Neuronal stem cell (in vitro differentiated cells): Measurements from ENCODE around the gene FAM98B.

Source experiments
- DNase-seq: peaks from one replicate; pipeline ENCODE4 v3.0.0-alpha.2; 2013; ENCODE audit warnings: low spot score
- H2AFZ ChIP-seq: one replicate; pipeline ENCODE4 v1.6.1; 2013; ENCODE audit warnings: mild to moderate bottlenecking, low read length, inconsistent platforms
- H2AK5ac ChIP-seq: 2 replicates; pipeline ENCODE4 v1.6.1; 2013; ENCODE audit warnings: low read depth, mild to moderate bottlenecking, inconsistent platforms, low read length, moderate library complexity, mixed read lengths
- H2BK120ac ChIP-seq: 2 replicates; pipeline ENCODE4 v1.6.1; 2013; ENCODE audit warnings: low read depth, mild to moderate bottlenecking, inconsistent platforms, low read length, moderate library complexity, mixed read lengths
- H2BK12ac ChIP-seq: one replicate; pipeline ENCODE4 v1.6.1; 2013; ENCODE audit warnings: low read length, inconsistent platforms
- H2BK15ac ChIP-seq: 2 replicates; pipeline ENCODE4 v1.6.1; 2013; ENCODE audit warnings: mild to moderate bottlenecking, low read length, inconsistent platforms, mixed read lengths
- H2BK5ac ChIP-seq: one replicate; pipeline ENCODE4 v1.6.1; 2013; ENCODE audit warnings: inconsistent platforms, mild to moderate bottlenecking, low read length, moderate library complexity
- H3K14ac ChIP-seq: one replicate; pipeline ENCODE4 v1.6.1; 2013; ENCODE audit warnings: low read length, inconsistent platforms
- H3K18ac ChIP-seq: 2 replicates; pipeline ENCODE4 v1.6.1; 2013; ENCODE audit warnings: low read length, inconsistent platforms
- H3K23ac ChIP-seq: 2 replicates; pipeline ENCODE4 v1.6.1; 2013; ENCODE audit warnings: low read depth, mild to moderate bottlenecking, mixed read lengths, low read length, inconsistent platforms; ENCODE audit not compliant: poor library complexity
- H3K27ac ChIP-seq: replicated peaks from 3 replicates; pipeline ENCODE4 v1.5.1; 2013; ENCODE audit warnings: low read length, inconsistent platforms
- H3K27me3 ChIP-seq, 3 experiments: 2 replicates each; pipeline ENCODE4 v1.6.1; 2013; ENCODE audit warnings: low read length in 3 of 3, mild to moderate bottlenecking in 2 of 3, inconsistent platforms in 1 of 3, low read depth in 1 of 3, mixed read lengths in 1 of 3, moderate library complexity in 1 of 3; ENCODE audit not compliant: control insufficient read depth in 3 of 3, insufficient read depth in 3 of 3
- H3K36me3 ChIP-seq, 2 donors: replicated peaks in 1 of 2; 2 replicates each; pipeline ENCODE4 v1.6.1; 2013; ENCODE audit warnings: low read length in 2 of 2; ENCODE audit not compliant: control insufficient read depth in 2 of 2, insufficient read depth in 2 of 2
- H3K4ac ChIP-seq: 2 replicates; pipeline ENCODE4 v1.6.1; 2013; ENCODE audit warnings: inconsistent platforms, mild to moderate bottlenecking, low read length, moderate library complexity
- H3K4me1 ChIP-seq, 2 donors: 1 replicate in 1 of 2; 2 replicates in 1 of 2; pipeline ENCODE4 v1.6.1; 2013; ENCODE audit warnings: low read length in 2 of 2, low read depth in 1 of 2; ENCODE audit not compliant: control insufficient read depth in 2 of 2, insufficient read depth in 1 of 2
- H3K4me2 ChIP-seq: one replicate; pipeline ENCODE4 v1.6.1; 2013; ENCODE audit warnings: mild to moderate bottlenecking, low read length, inconsistent platforms; ENCODE audit not compliant: insufficient read depth, poor library complexity, severe bottlenecking
- H3K4me3 ChIP-seq, 2 donors: 2 replicates each; pipeline ENCODE4 v1.5.1; 2013; ENCODE audit warnings: low read length in 2 of 2, mild to moderate bottlenecking in 2 of 2, inconsistent platforms in 1 of 2, moderate library complexity in 1 of 2
- H3K79me1 ChIP-seq: one replicate; pipeline ENCODE4 v1.6.1; 2013; ENCODE audit warnings: low read depth, mild to moderate bottlenecking, inconsistent platforms, low read length, moderate library complexity
- H3K9ac ChIP-seq: one replicate; pipeline ENCODE4 v1.6.1; 2013; ENCODE audit warnings: mild to moderate bottlenecking, low read depth, low read length, inconsistent platforms; ENCODE audit not compliant: poor library complexity
- H3K9me3 ChIP-seq, 2 donors: replicated peaks in 1 of 2; 2 replicates each; pipeline versions ENCODE3 to v1.6.1; 2013; ENCODE audit warnings: low read length in 2 of 2, mild to moderate bottlenecking in 2 of 2, inconsistent platforms in 1 of 2, low read depth in 1 of 2, mixed read lengths in 1 of 2, moderate library complexity in 1 of 2; ENCODE audit not compliant: control insufficient read depth in 2 of 2, insufficient read depth in 1 of 2
- H4K8ac ChIP-seq: one replicate; pipeline ENCODE4 v1.6.1; 2013; ENCODE audit warnings: low read depth, mild to moderate bottlenecking, inconsistent platforms, low read length, moderate library complexity
- H4K91ac ChIP-seq: one replicate; pipeline ENCODE4 v1.6.1; 2013; ENCODE audit warnings: low read length, low read depth, mild to moderate bottlenecking, inconsistent platforms; ENCODE audit not compliant: poor library complexity
- WGBS, 2 donors: extraction: QIAGEN DNeasy Blood & Tissue Kit; methylation state at CpG; one replicate each; pipeline ENCODE4 v1.1.7; 2013; ENCODE audit warnings: missing lambda C conversion rate in 2 of 2, mixed read lengths in 1 of 2; ENCODE audit not compliant: insufficient read length in 2 of 2, insufficient replicate concordance in 1 of 2; ENCODE audit errors: extremely low coverage in 2 of 2; 5-methylcytosine and 5-hydroxymethylcytosine counted together

The FAM98B gene

DNA sequence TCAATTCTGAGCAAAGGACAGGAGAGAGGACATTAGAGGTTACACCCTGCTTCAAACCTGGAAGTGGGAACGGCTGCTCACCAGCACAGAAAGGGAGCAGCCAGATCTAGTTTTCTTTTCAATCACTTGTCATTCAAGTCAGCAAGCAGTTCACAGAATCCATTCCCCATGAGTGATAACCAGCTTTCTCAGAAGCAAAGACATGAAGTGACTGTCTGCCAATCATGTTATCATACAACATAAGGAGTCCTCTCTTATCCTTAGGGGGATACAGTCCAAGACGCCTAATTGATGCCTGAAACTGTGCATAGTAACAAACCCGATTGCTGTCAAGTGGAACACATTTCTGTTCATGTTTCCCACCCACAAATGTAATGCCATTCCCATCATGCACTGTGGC, 54.7 kb downstream of the FAM98B start:
- Histone ChIP-seq H3K27ac (no peak overlapping the region), H3K9me3 (no peaks in the 10 kb centered on the region), H3K79me1 (no peaks in the 10 kb centered on the region), H2AFZ (no peak overlapping the region), H3K4me1 (peaks cover 0 to 5% of the 10 kb centered on the region in 2 donors), H2BK5ac (no peak overlapping the region), H2BK15ac (no peak overlapping the region), H3K14ac (no peak overlapping the region), H3K23ac (no peak overlapping the region), H3K9ac (no peak overlapping the region), H2AK5ac (no peak overlapping the region), H4K8ac (no peak overlapping the region), H3K4me3 (no peak overlapping the region), H3K18ac (no peak overlapping the region), H2BK120ac (no peak overlapping the region), H2BK12ac (no peak overlapping the region), H4K91ac (no peak overlapping the region), H3K4ac (no peak overlapping the region), H3K27me3 (no peaks in the 10 kb centered on the region), H3K4me2 (no peak overlapping the region), H3K36me3 (no peaks in the 10 kb centered on the region)
- no CpG with 5 or more reads among the region's 3 CpGs for WGBS, 2 donors
- no peak for DNase-seq

DNA sequence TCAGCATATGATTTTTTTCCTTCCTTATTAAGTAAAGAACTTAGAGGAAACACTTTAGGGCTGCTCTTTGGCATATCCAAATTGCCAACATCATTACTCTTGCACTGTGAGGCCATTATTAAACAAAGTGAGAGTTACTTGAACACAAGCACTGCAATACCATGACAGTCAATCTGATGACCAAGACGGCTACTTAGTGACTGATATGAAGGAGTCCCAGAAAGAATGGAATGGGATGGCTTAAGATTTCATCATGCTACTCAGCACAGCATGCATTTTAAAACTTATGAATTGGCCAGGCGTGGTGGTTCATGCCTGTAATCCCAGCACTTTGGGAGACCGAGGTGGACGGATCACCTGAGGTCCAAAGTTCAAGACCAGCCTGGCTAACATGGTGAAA, 55.2 kb downstream of the FAM98B start:
- H4K91ac ChIP-seq = no peak overlapping the region
- H3K14ac ChIP-seq = no peak overlapping the region
- H3K23ac ChIP-seq = no peak overlapping the region
- no peaks in the 10 kb centered on the region for H3K36me3 ChIP-seq
- H3K27me3 ChIP-seq = no peaks in the 10 kb centered on the region
- H3K4me3 ChIP-seq = no peak overlapping the region
- H3K79me1 ChIP-seq = no peaks in the 10 kb centered on the region
- H3K9ac ChIP-seq = no peak overlapping the region
- H3K27ac ChIP-seq = no peak overlapping the region
- no peak overlapping the region for H2BK12ac ChIP-seq
- H3K4ac ChIP-seq = no peak overlapping the region
- H2BK120ac ChIP-seq = no peak overlapping the region
- DNase-seq = no peak
- no peak overlapping the region for H4K8ac ChIP-seq
- H3K4me2 ChIP-seq = no peak overlapping the region
- no peaks in the 10 kb centered on the region for H3K9me3 ChIP-seq
- H2AFZ ChIP-seq = no peak overlapping the region
- H2AK5ac ChIP-seq = no peak overlapping the region
- no peak overlapping the region for H2BK15ac ChIP-seq
- no peak overlapping the region for H3K18ac ChIP-seq
- H3K4me1 ChIP-seq = peaks cover 0 to 5% of the 10 kb centered on the region in 2 donors
- H2BK5ac ChIP-seq = no peak overlapping the region
- no CpG with 5 or more reads among the region's 4 CpGs for WGBS, 2 donors

DNA sequence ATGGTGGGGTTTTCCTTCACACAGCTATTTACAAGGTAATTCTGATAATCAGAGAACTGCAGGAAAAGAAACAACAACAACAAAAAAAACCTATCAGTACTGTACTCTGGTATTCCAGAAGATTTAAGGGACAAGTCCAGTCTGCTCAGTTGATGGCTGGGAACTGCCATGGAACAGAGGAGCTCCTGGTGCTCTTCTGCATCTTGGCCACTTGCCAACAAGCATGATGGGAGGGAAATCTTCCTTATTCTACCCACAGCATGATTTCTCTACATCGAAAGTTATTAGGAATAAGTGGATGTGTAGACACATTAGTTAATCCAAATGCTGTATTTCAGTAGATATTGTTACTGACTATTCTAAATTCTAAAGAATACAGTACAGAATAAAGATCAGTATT, 59.0 kb downstream of the FAM98B start:
- Histone ChIP-seq H3K9ac (no peak overlapping the region), H3K9me3 (no peaks in the 10 kb centered on the region), H2BK120ac (no peak overlapping the region), H3K27me3 (no peaks in the 10 kb centered on the region), H3K4ac (no peak overlapping the region), H3K4me1 (peaks cover 4 to 5% of the 10 kb centered on the region in 2 donors), H2AFZ (no peak overlapping the region), H4K91ac (no peak overlapping the region), H3K14ac (no peak overlapping the region), H3K18ac (no peak overlapping the region), H2BK5ac (no peak overlapping the region), H3K36me3 (no peaks in the 10 kb centered on the region), H3K23ac (no peak overlapping the region), H4K8ac (no peak overlapping the region), H3K4me3 (no peak overlapping the region), H2BK15ac (no peak overlapping the region), H3K4me2 (no peak overlapping the region), H2AK5ac (no peak overlapping the region), H2BK12ac (no peak overlapping the region), H3K27ac (no peak overlapping the region), H3K79me1 (no peaks in the 10 kb centered on the region)
- DNase-seq = no peak
- WGBS, 2 donors = no CpG with 5 or more reads among the region's 1 CpG

DNA sequence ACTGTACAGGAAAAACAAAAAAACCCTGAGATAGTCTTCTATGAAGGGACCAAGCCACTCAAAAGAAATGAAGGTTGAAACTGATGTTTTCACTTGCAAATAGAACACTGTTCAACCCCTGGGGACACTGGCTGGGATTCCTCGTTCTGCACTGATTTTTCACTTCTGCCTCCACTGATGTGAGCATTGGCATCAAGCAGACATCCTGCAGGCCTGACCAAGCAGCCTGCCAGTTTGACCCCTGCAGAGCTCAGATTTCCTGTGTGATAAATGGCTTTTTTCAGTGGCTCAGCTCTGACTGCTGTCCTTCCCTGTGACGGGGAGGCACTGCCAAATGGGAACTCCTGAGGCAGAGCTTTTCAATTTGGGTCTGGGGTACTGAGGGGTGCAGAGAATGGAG, 60.7 kb downstream of the FAM98B start:
- no peak for DNase-seq
- H3K4me1 ChIP-seq = peaks cover 0 to 4% of the 10 kb centered on the region in 2 donors
- H2BK15ac ChIP-seq = no peak overlapping the region
- H3K14ac ChIP-seq = no peak overlapping the region
- H3K23ac ChIP-seq = no peak overlapping the region
- H2AK5ac ChIP-seq = no peak overlapping the region
- H3K36me3 ChIP-seq = no peaks in the 10 kb centered on the region
- no peak overlapping the region for H3K4me2 ChIP-seq
- H3K9me3 ChIP-seq = no peaks in the 10 kb centered on the region
- no peak overlapping the region for H3K4ac ChIP-seq
- H2AFZ ChIP-seq = no peak overlapping the region
- H4K8ac ChIP-seq = no peak overlapping the region
- H3K27me3 ChIP-seq = no peaks in the 10 kb centered on the region
- H3K27ac ChIP-seq = no peak overlapping the region
- H4K91ac ChIP-seq = no peak overlapping the region
- H2BK120ac ChIP-seq = no peak overlapping the region
- H3K4me3 ChIP-seq = no peak overlapping the region
- H3K9ac ChIP-seq = no peak overlapping the region
- WGBS, 2 donors = no CpG with 5 or more reads among the region's 2 CpGs
- no peak overlapping the region for H2BK12ac ChIP-seq
- H2BK5ac ChIP-seq = no peak overlapping the region
- no peak overlapping the region for H3K18ac ChIP-seq
- H3K79me1 ChIP-seq = no peaks in the 10 kb centered on the region
